Upper lobe of left lung (tissue), 6 donors: Measurements from ENCODE around the gene SMIM13. TPM values are rescaled to one million over a fixed set of nuclear protein-coding genes. Genes with fewer than 3 reads are reported as not detected.
A peak's percentile ranks its signal among the peaks of the same experiment; 100 is the strongest.

Source experiments
- ATAC-seq, 2 donors: fragments of 200-7000 bp; cut with Tn5 transposase; one replicate each; pipeline ENCODE4 v1.9.1; 2022; ENCODE audit warnings: mild to moderate bottlenecking in 2 of 2, moderate library complexity in 2 of 2; ENCODE audit not compliant: low FRiP score in 2 of 2
- DNase-seq, 2 donors: peaks; one replicate each; pipeline ENCODE4 v3.0.0-alpha.2; 2019 to 2020
- H3K27ac ChIP-seq, 4 donors: fragments of 200-600 bp; sonication (generic); one replicate each; pipeline ENCODE4 v1.5.1; 2016 to 2019
- H3K27me3 ChIP-seq, 4 donors: fragments of 200-600 bp; sonication (generic); one replicate each; pipeline ENCODE4 v1.5.1; 2017 to 2019
- H3K36me3 ChIP-seq, 4 donors: fragments of 200-600 bp; sonication (generic); one replicate each; pipeline ENCODE4 v1.5.1; 2016 to 2019
- H3K4me1 ChIP-seq, 4 donors: fragments of 200-600 bp; sonication (generic); one replicate each; pipeline ENCODE4 v1.5.1; 2018 to 2019
- H3K4me3 ChIP-seq, 4 donors: fragments of 200-600 bp; sonication (generic); one replicate each; pipeline ENCODE4 v1.5.1; 2017 to 2019; ENCODE audit warnings: mild to moderate bottlenecking in 2 of 4, moderate library complexity in 1 of 4
- H3K9me3 ChIP-seq, 4 donors: fragments of 200-600 bp; sonication (generic); one replicate each; pipeline ENCODE4 v1.5.1; 2018 to 2019
- EP300 ChIP-seq, 4 donors: sonication (generic); formaldehyde crosslinking; IDR thresholded peaks; one replicate each; pipeline ENCODE4 v1.5.1; 2017; ENCODE audit warnings: antibody characterized with exemption in 4 of 4, control low read depth in 2 of 4
- POLR2A ChIP-seq, 4 donors: fragments of 450-650 bp; IDR thresholded peaks; one replicate each; pipeline ENCODE4 v1.5.1; 2016 to 2017; ENCODE audit warnings: antibody characterized with exemption in 4 of 4, mild to moderate bottlenecking in 2 of 4
- POLR2AphosphoS5 ChIP-seq, 2 donors: sonication (generic); formaldehyde crosslinking; IDR thresholded peaks; one replicate each; pipeline ENCODE4 v1.5.1; 2017; ENCODE audit warnings: antibody characterized with exemption in 2 of 2
- WGBS, 2 donors: methylation state at CpG; one replicate each; pipeline ENCODE4 v1.1.5; 2017 to 2018; 5-methylcytosine and 5-hydroxymethylcytosine counted together
- total RNA-seq, 6 donors: library from RNA; depleted of rRNA in 4 of 6; stranded (reverse); fragments of >200 nt in 4 of 6; gene quantifications; one replicate each; pipeline versions ENCODE4 v1.1.0 to v1.2.1, GENCODE V29; 2016 to 2021
- TF ChIP-seq, protein P1 (sequence below), 6 experiments: fragments of 450-650 bp in 4 of 6; fragments of 200-600 bp in 2 of 6; sonication (generic) in 2 of 6; IDR thresholded peaks; one replicate each; pipeline ENCODE4 v1.5.1; 2016 to 2019; ENCODE audit warnings: antibody characterized with exemption in 6 of 6
- donor health status: DM: no; HTN: no; CAD: no; lungs with moderate emphysema.
- donor health status: DM: no; HTN: yes; CAD: no; lungs with severe emphysema.

Gene SMIM13
- total RNA-seq, result 1 to 10 TPM; 1.0 to 9.6 (median 6.3) TPM

DNA sequence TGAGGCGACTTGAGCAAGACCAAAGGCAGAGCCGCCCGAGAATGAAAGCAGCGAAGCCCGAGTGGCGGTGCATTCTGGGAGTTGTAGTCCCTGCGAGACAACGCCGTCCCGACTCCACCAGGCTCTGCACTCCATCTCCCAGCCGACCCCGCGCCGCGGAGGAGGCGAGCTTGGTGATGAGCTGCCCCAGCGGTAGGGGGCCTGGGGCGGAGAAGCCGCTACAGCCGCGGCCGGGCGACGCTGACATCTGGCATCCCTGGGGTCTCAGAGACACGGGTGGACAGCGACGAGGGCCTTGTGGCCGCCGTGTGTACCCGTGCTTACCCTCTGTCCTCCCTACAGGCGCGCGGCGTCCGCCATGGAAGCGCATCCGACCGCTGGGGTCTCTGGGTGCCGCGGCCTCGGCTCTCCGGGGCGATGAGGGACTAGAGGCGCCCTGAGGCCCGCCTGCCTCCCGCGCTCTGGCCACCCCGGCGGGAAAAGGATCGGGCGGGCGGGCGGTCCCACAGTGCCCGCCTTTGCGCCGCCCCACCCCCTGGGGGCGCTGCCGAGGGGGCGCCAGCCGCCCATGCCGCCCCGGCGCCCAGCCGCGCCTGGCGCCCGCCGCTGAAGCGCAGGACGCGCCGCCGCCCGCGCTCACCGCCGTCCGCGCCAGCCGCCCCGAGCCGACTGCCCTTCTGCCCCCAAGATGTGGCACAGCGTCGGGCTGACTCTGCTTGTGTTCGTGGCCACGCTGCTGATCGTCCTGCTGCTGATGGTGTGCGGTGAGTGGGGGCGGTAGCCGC is at the start of gene SMIM13:
TSS of gene SMIM13 (plus strand) at position 209 of the 785 bp plus-strand sequence. CDS start at position 689, 480 bp downstream.
- Histone ChIP-seq H3K27ac (peak within 1 kb of the TSS; percentile 93 to 96 (median 94)), H3K4me3 (peak within 1 kb of the TSS; percentile 62 to 89 (median 78)), H3K36me3 (no peaks in the 10 kb centered on the region), H3K4me1 (peaks cover 14 to 28% (median 17%) of the 10 kb centered on the region in 4 donors), H3K27me3 (no peaks in the 10 kb centered on the region), H3K9me3 (no peaks in the 10 kb centered on the region)
- ATAC-seq, result peak; percentile 99
- 0% methylated on average over 6 to 27 of the region's 90 CpGs for WGBS, 2 donors
- TF ChIP-seq POLR2AphosphoS5 (IDR thresholded peaks at IDR 0.05) (peak; percentile 61 to 88), POLR2A (IDR thresholded peaks at IDR 0.05) (peak in 2 of 4 donors; percentile 56 to 83), EP300 (IDR thresholded peaks at IDR 0.05) (no peak)
- TF ChIP-seq, protein P1, sequence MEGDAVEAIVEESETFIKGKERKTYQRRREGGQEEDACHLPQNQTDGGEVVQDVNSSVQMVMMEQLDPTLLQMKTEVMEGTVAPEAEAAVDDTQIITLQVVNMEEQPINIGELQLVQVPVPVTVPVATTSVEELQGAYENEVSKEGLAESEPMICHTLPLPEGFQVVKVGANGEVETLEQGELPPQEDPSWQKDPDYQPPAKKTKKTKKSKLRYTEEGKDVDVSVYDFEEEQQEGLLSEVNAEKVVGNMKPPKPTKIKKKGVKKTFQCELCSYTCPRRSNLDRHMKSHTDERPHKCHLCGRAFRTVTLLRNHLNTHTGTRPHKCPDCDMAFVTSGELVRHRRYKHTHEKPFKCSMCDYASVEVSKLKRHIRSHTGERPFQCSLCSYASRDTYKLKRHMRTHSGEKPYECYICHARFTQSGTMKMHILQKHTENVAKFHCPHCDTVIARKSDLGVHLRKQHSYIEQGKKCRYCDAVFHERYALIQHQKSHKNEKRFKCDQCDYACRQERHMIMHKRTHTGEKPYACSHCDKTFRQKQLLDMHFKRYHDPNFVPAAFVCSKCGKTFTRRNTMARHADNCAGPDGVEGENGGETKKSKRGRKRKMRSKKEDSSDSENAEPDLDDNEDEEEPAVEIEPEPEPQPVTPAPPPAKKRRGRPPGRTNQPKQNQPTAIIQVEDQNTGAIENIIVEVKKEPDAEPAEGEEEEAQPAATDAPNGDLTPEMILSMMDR (IDR thresholded peaks at IDR 0.05), result peak; percentile 80 to 92 (median 91)
- peak; percentile 97 to 99 for DNase-seq

DNA sequence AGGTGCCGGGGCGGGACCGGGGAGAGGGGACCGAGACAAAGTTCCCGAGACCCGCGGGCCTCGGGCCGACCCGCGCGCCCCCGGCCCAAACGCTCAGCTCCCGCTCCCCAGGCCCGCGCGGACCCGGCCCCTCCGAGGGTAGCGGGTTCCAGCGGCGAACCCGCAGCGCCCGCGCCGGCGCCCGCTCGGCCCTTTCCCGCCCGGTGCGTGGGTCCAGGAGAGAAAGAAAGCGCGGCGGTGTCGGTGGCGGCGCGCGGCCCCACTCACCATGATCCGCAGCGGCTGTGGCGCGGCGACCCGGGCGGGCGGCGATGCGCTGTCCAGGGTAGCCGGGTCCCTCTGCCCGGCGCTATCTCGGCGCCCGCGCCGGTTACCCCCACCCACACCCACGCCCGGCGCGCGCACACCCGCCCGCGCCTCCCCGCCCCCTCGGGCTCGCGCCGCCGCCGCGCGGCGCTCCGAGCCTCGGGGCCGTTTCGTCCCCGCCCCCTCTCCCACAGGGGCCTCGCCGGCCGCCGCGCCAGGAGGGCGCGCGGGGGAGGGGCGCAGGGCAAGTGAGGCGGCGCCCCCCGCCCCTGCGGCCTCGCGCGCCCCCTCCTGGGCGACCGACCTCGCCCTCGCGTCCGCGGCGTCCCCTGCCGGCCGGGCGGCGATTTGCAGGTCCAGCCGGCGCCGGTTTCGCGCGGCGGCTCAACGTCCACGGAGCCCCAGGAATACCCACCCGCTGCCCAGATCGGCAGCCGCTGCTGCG is 49.5 kb upstream of the SMIM13 start, which contains the start of gene ELOVL2:
TSS of gene ELOVL2 (minus strand) at position 345 of the 751 bp plus-strand sequence. CDS start at position 270, 75 bp downstream.
- DNase-seq, result peak in 1 of 2 donors; percentile 91
- ATAC-seq, result peak; percentile 55 to 92
- Histone ChIP-seq H3K27me3 (peaks cover 3 to 27% (median 13%) of the 10 kb centered on the region in 4 donors), H3K27ac (no peak within 1 kb of the TSS), H3K4me3 (peak within 1 kb of the TSS; percentile 33 to 58 (median 56)), H3K4me1 (peaks cover 7 to 18% (median 13%) of the 10 kb centered on the region in 4 donors), H3K36me3 (no peaks in the 10 kb centered on the region), H3K9me3 (peaks cover 0 to 5% (median 2%) of the 10 kb centered on the region in 4 donors)
- 0 to 11% methylated on average over 1 to 26 of the region's 124 CpGs for WGBS, 2 donors
- TF ChIP-seq EP300 (IDR thresholded peaks at IDR 0.05), result no peak
- no peak for TF ChIP-seq POLR2A (IDR thresholded peaks at IDR 0.05)
- TF ChIP-seq, protein P1 (IDR thresholded peaks at IDR 0.05), result peak in 4 of 6 experiments; percentile 36 to 62 (median 47)

DNA sequence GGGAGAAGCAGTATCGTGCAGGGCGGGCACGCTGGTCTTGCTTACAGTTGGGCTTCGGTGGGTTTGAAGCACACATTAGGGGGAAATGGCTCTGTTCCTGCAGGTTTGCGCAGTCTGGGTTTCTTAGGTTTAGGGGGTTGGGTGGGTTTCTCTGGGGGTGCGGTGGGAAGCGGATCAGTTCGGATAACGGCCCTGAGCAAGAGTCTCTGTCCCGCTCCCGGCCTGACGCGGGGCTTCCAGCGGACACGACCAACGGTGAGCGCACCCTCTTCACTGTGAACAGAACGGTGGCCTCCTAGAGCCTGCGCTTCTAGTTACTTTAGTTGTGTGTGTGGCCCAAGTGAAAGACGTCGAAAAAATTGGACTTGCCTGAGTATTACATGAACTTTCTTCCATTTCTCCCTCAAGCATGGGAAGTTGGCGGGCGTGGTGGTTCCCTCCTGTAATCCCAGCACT is 48.9 kb upstream of the SMIM13 start:
- ATAC-seq (no peak), DNase-seq (peak in 1 of 2 donors; percentile 37)
- 44 to 80% methylated on average over 4 to 23 of the region's 23 CpGs for WGBS, 2 donors
- Histone ChIP-seq H3K36me3 (no peaks in the 10 kb centered on the region), H3K27ac (no peak overlapping the region), H3K4me1 (peaks cover 7 to 18% (median 13%) of the 10 kb centered on the region in 4 donors), H3K4me3 (peak overlapping the region in 3 of 4 donors; percentile 55 to 58 (median 56)), H3K9me3 (peaks cover 0 to 5% (median 2%) of the 10 kb centered on the region in 4 donors), H3K27me3 (peaks cover 3 to 27% (median 13%) of the 10 kb centered on the region in 4 donors)
- TF ChIP-seq, protein P1 (IDR thresholded peaks at IDR 0.05), result no peak
- TF ChIP-seq EP300 (IDR thresholded peaks at IDR 0.05) (no peak), POLR2A (IDR thresholded peaks at IDR 0.05) (no peak), POLR2AphosphoS5 (IDR thresholded peaks at IDR 0.05) (no peak)

DNA sequence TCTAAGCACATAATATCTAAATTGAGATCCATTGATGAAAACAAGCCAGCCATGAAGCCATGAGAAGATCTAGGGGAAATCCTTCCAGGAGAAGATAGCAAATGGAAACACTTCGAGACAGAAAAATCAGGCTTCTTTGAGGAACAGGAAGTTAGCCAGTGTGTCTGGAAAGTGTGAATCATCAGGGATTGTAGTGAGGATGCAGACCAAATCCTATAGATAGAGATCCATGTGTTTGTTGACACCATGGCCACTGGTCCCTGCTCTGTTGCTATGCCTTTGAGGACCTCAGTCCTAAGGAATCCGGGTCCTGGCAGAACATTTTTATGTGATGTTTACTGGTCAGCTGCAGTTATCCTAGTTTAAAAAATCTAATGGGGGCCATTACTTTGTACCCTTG is 42.9 kb upstream of the SMIM13 start:
- no peaks in the 10 kb centered on the region for H3K4me1 ChIP-seq
- ATAC-seq (no peak), DNase-seq (no peak)
- H3K4me3 ChIP-seq, result no peak overlapping the region
- WGBS, 2 donors, result 69 to 78% methylated on average over 2 of the region's 2 CpGs
- no peaks in the 10 kb centered on the region for H3K9me3 ChIP-seq
- no peaks in the 10 kb centered on the region for H3K36me3 ChIP-seq
- TF ChIP-seq, protein P1 (IDR thresholded peaks at IDR 0.05), result no peak
- no peak for TF ChIP-seq POLR2A (IDR thresholded peaks at IDR 0.05)
- TF ChIP-seq POLR2AphosphoS5 (IDR thresholded peaks at IDR 0.05), result no peak
- TF ChIP-seq EP300 (IDR thresholded peaks at IDR 0.05), result no peak
- H3K27ac ChIP-seq, result no peak overlapping the region
- H3K27me3 ChIP-seq, result peaks cover 0 to 3% (median 0%) of the 10 kb centered on the region in 4 donors
